ENCODE measurements around the gene PRAMEF13.
"Not testable (repeated sequence)": the region's sequence is repeated elsewhere in the genome, so short reads cannot be mapped to it uniquely, and the experiment has no call there.

The PRAMEF13 gene, protein sequence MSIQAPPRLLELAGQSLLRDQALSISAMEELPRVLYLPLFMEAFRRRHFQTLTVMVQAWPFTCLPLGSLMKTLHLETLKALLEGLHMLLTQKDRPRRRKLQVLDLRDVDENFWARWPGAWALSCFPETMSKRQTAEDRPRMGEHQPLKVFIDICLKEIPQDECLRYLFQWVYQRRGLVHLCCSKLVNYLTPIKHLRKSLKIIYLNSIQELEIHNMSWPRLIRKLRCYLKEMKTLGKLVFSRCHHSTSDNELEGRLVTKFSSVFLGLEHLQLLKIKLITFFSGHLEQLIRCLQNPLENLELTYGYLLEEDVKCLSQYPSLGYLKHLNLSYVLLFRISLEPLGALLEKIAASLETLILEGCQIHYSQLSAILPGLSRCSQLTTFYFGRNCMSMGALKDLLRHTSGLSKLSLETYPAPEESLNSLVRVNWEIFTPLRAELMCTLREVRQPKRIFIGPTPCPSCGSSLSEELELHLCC

DNA sequence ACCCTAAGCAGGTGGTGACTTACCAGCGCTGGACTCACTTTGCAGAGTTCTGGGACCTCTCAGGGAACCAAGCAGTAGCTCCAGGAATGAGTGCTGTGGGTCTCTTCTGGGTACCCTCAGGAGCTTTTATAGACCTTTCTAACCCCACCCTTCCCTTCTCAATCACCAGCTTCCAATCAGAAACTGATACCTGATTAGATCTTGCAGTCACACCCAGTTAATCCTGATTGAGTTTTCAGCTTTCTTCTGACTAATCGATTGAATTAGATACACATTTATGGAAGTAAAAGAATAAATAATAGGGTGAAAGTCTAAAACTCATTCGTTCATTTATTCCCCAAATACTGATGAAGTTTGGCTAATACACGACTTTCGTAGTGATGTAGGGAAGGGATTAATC is at the start of gene PRAMEF13:
TSS of gene PRAMEF13 (minus strand) at position 101 of the 400 bp plus-strand sequence. CDS start 1,820 bp downstream, outside the sequence.
- DNase-seq, result not testable (repeated sequence)

DNA sequence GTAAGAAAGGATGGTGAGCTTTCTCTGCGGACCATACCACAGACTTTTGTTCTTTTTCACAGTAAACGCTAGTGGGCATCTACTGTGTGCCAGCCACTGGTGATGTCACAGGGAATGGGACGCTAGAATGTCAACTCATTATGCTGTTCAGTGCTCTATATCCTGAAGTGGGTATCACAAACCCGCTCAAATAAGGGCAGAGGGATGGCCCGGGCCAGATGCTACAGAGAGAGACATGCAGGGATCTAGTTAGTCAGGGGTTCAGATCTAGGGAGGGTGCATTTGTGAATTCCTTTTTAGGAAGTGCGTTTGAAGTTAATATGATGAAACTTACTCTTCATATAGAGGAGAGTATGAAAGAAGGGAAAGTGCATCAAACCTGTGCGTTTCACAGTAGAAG is 45.9 kb upstream of the PRAMEF13 start:
- DNase-seq, result not testable (repeated sequence)

DNA sequence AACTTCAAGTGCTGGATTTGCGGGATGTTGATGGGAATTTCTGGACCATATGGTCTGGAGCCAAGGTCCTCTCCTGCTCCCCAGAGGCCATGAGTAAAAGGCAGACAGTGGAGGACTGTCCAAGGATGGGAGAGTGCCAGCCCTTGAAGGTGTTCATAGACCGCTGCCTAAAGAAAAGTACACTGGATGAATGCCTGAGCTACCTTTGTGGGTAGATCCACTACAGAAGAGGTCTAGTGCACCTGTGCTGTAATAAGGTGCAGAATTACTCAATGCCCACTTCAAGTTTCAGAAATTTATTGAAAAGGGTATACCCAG is 45.3 kb upstream of the PRAMEF13 start:
- not testable (repeated sequence) for DNase-seq

DNA sequence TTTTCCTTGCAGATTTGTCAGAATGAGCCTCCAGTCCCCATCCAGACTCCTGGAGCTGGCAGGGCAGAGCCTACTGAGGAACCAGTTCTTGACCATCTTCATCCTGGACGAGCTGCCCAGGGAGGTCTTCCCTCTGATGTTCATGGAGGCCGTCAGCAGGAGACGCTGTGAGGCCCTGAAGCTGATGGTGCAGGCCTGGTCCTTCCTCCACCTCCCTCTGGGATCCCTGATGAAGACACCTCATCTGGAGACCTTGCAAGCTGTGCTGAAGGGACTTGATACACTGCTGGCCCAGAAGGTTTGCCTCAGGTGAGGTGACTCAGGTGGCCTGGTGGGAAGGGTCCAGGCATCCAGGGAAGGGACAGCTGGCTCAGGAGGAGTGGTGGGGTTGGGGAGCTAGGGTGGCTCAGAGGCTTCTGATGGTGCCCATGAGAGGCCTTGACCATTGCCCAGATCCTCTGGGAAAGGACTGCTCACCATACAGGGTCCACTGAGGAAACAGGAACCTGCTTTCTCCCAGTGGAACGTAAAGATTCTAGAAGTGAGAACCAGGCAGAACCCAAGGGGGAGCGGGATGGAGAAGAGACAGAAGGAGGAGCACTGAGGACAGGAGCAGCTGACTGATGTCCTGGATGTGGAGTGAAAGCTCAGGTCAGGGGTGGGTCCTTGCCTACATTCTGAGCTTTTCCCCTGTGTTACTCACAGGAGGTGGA is 44.8 kb upstream of the PRAMEF13 start:
- DNase-seq, result not testable (repeated sequence)

DNA sequence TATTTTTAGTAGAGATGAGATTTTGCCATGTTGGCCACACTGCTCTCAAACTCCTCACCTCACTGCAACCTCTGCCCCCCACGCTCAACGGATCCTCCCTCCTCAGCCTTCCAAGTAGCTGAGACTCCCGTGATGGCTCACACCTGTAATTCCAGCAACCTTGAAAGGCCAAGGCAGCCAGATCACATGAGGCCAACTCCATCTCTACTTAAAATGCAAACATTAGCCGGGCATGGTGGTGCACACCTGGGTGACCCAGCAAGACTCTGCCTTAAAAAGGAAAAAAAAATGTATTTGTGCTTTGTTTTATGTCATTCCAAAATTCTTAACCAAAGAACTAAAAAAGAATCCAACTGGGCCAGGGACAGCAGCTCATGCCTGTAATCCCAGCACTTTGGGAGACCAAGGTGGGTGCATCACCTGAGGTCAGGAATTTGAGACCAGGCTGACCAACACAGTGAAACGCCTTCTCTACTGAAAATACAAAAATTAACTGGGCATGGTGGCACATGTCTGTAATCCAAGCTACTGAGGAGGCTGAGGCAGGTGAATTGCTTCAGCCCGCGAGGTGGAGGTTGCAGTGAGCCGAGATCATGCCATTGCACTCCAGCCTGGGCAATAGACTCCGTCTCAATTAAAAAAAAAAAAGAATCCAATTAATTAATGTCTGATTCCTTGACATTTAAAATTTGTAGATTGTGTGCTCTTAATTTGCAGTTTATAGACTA is 42.5 kb upstream of the PRAMEF13 start:
- DNase-seq, result not testable (repeated sequence)

DNA sequence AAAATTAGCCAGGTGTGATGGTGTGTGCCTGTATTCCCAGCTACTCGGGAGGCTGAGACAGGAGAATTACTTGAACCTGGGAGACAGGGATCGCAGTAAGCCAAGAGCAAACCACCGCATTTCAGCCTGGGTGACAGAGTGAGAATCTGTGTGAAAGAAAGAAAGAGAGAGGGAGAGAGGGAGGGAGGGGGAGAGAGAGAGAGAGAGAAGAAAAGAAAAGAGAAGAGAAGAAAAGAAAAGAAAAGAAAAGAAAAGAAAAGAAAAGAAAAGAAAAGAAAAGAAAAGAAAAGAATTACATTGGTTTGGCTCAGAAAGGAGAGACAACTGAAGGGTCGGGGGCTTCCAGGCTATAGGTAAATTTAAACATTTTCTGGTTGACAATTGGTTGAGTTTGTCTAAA is 38.4 kb upstream of the PRAMEF13 start:
- DNase-seq, result not testable (repeated sequence)

DNA sequence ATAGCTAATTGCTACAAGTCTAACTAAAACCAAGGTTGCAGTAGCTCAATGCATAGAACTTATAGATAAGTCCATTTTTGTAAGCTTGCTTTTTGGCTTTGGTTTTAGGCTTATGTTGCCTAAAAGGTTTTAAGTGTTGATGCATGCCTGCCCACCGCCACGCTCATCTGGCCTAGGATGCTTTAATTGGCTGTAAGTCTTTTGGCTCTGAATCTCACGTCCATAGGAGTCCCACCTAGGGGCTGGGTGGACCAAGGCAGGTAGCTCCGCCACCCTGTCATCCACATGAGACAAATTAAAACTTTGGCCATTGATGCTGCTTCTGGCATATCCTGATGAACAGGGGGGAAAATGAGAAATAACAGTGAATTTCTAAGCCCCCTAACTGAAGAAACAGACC is 36.4 kb upstream of the PRAMEF13 start:
- not testable (repeated sequence) for DNase-seq

DNA sequence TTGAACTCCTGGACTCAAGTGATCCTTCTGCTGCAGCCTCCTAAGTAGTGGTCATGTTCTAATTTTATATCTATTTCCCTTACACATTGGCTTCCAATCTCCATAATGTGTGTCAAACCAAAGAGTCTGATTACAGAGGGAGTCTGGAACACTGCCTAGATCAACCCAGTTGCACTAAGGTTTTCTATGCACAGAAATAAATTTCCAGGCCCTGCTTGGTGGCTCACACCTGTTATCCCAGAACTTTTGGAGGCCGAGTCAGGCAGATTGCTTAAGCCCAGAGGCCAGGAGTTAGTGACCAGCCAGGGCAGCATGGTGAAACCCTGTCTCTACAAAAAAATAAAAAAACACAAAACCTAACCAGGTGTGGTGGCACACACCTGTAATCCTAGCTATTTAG is 32.8 kb upstream of the PRAMEF13 start:
- DNase-seq, result not testable (repeated sequence)

DNA sequence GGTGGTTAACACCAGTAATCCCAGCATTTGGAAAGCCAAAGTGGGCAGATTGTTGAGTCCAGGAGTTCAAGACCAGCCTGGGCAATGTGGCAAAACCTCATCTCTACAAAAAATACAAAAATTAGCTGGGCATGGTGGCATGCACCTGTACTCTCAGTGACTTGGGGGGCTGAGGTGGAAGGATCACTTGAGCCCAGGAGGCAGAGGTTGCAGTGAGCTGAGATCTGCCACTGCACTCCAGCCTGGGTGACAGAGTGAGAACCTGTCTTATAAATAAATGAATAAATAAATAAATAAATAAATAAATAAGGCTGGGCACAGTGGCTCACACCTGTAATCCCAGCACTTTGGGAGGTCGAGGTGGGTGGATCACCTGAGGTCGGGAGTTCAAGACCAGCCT is 30.8 kb upstream of the PRAMEF13 start:
- not testable (repeated sequence) for DNase-seq

DNA sequence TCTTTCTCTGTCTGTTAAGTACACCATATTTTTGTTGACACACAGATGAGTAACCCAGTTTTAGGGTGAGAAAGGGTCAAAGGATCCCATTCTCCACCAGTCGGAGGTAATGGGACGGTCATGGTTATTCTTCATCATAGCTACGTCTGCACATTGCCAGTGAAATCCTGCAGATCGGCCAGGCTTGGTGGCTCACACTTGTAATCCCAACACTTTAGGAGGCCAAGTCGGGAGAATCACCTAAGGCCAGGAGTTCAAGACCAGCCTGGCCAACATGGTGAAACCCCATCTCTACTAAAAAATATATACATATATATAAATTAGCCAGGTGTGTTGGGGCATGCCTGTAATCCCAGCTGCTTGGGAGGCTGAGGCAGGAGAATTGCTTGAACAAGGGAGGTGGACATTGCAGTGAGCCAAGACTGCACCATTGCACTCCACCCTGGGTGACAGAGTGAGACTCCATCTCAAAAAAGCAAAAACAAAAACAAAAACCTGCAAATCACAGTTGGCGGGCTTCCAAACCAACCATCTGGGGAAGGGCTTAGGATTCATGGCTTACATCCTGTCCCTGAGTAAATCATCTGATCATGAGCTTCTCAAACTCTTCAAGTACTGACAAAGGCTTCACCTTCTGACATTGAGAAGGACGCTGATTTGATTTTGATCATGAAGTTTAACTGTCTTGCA is 30.0 kb upstream of the PRAMEF13 start:
- DNase-seq, result not testable (repeated sequence)

DNA sequence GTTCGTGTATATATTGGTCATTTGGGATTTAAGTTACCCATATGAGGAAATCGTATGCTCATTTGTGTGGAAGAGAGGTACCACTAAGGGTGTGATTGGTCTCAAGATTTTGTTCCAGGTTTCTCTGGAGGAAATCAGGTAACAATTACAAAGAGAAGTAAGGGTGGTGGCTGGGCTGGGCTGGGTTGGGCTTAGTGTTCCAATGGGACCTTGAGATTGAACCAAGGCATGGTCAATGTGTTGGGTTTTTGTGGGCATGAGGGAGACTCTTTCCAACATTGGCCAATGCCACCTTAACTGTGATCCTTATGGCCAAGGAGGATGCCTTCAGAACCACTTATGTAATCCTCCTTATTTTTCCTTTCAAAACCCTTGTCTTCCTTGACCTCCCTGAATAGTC is 29.4 kb upstream of the PRAMEF13 start:
- not testable (repeated sequence) for DNase-seq

DNA sequence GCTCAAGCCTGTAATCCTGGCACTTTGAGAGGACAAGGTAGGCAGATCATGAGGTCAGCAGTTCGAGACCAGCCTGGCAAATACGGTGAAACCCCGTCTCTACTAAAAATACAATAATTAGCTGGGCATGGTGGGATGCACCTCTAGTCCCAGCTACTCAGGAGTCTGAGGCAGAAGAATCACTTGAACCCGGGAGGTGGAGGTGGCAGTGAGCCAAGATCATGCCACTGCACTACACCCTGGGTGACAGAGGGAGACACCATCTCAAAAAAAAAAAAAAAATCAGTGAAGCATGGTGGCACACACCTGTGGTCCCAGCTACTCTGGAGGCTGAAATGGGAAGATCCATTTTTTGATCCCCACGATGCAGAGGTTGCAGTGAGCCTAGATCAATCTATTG is 28.9 kb upstream of the PRAMEF13 start:
- DNase-seq, result not testable (repeated sequence)

DNA sequence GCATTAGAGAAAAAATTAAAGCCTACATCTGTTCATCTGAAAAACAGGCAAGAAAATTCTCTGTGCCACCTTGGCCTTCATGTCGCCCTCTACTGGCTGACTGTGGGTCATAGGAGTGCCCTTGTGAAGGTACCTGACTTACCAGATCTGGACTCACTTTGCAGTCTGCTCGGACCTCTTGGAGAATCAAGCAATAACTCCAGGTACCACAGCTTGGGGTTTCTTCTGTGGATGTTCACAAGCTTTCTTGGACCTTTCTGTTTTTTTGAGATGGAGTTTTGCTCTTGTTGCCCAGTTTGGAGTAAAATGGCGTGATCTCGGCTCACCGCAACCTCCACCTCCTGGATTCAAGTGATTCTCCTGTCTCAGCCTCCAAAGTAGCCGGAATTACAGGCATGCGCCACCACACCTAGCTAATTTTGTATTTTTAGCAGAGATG is 27.2 kb upstream of the PRAMEF13 start:
- no peak for DNase-seq

DNA sequence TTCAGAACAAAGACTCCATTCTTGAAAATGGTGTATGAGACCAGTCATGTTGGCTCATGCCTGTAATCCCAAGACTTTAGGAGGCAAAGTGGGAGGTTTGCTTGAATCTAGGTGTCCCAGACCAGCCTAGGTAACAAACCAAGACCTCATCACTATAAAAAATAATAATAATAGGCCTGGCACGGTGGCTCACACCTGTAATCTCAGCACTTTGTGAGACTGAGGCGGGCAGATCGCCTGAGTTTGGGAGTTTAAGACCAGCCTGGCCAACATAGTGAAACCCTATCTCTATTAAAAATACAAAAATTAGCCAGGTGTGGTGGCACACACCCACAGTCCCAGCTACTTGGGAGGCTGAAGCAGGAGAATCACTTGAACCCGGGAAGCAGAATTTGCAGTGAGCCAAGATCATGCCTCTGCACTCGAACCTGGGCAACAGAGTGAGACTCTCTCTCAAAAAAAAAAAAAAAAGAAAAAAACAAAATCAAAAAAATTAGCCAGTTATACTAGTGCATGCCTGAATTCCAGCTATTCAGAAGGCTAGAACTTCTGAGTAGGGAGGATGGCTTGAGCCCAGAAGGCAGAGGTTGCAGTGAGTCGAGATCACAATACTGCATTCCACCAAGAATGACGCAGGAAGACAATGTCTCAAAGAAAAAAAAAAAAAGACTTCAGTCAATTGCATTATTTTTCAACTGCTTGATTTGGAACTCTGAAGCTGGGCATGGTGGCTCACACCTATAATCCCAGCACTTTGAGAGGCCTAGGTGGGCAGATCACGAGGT is 26.3 kb upstream of the PRAMEF13 start:
- not testable (repeated sequence) for DNase-seq

DNA sequence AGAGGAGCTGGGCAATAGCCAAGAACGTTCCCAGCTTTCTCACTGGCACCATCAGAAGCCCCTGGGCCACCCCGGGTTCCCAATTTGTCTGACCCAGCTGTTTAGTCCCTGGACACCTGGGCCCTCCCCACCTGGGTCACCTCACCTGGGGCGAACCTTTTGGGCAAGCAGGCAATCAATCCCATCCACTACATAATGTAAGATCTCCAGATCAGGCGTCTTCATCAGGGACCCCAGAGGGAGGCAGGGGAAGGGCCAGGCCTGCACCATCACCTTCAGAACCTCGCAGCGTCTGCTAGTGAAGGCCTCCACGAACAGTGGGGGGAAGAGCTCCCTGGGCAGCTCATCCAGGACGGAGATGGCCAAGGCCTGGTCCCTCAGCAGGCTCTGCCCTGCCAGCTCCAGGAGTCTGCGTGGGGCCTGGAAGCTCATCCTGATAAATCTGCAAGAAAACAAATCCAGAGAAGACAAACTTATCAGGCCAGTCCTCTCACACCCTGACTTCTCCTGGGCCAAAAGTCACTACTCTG is 24.5 kb upstream of the PRAMEF13 start, which contains the start of gene PRAMEF18:
TSS of gene PRAMEF18 (minus strand) at position 480 of the 530 bp plus-strand sequence. CDS start at position 432, 48 bp downstream.
- DNase-seq, result not testable (repeated sequence)

DNA sequence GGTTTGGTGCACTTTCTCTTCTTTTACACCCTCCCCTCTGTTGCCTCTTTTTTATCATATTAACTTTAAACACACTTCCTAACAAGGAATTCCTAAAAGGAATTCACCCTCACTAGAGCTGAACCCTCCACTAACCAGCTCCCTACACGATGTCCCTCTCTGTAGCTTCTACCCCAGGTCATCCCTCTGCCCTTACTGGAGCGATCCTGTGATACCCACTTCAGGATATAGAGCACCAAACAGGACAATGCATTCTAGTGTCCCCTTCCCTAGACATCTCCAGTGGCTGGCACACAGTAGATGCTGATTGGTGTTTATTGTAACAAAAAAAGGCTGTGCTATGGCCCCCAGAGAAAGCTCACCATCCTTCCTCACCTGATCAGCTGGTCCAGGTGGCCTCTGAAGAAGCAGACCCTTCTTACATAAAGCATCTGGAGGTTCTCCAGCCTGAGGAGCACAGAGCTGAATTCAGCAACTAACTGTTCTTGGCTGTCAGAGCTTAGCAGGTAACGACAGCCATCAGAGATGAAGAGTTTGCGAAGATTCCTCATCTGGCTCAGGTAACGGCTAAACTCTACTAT is 23.4 kb upstream of the PRAMEF13 start:
- DNase-seq, result no peak

DNA sequence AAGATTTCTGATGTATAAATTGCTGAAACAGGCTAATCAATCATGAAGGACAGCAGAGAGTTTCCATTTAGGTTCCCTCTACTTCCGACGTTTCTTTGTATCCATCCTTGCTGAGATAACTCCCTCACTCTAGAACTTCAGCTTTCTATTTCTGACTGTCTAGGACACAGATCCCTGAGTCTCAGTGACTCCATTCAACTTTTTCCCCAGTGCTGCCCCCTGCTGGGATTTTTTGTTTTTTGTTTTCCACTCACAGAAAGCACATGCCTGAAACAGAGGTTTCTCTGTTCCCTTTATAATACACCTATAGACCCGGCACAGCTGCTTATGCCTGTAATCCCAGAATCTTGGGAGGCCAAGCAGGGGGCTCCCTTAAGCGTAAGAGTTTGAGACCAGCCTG is 21.6 kb upstream of the PRAMEF13 start:
- DNase-seq, result not testable (repeated sequence)

DNA sequence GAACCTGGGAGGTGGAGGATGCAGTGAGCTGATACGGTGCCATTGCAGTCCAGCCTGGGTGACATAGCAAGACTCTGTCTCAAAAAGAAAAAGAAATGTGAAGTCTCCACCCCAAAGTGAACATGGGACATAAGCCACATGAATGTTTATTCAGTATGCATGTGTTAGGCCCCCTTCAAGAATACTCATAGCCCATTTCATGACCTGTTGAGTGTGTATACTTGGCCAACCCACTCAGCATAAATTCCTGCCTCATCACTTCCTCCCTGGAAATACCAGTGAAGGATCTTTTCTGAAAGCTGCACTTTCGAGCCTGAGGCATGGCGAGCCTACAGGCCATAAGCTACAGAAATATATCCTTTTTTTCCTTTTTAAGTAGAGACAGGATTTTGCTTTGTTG is 18.0 kb upstream of the PRAMEF13 start:
- not testable (repeated sequence) for DNase-seq

DNA sequence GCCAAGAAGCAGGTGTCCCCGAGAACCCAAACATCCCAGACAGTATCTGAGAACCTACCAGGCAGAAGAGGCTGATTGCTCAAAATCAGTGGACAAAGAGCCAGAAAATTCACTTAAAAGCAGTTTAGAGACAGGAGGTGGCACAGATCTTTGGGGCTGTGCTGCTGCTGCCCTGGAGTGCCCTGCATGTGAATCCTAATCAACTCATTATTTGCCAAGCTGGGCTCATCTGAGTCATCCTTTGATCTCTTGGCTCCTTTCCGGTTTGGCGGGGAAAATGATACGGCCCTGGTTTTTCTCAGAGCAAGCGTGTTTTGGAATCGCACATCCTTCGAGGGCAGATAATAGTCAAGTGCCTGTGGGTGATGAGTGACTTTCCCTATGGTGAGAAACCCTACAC is 15.4 kb upstream of the PRAMEF13 start:
- not testable (repeated sequence) for DNase-seq

DNA sequence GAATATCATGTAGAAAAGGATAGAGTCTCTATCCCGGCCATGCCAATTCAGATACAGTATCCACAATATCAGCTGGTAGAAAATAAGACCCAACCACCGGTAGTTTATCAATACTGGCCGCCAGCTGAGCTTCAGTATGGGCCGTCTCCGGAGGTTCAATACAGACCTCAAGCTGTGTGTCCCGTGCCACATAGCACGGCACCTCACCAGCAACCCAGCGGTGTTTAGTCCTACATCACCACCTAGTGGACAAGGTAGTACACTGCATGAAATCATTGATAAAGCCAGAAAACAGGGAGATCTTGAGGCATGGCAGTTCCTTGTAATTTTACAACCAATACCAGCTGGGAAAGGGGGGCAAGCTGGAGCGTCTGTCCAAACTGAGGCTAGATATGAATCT is 7.5 kb upstream of the PRAMEF13 start:
- not testable (repeated sequence) for DNase-seq

DNA sequence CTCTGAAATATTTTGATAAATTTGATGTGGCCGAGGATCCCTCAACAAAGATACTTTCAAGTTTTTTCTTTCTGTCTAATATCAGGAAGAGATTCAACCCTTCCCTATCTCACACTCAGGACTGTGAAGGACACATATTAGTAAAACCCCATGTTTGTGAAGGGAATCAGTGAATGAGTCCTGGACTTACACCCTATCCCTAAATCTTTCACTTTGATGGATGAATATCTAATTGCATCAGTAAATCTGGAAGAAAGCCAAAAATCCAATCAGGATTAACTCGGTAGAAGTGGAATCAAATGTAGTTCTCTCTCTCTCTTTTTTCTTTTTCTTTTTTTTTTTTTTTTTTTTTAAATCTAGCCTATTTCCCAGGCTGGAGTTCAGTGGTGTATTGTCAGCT is 29.7 kb downstream of the PRAMEF13 start, which contains the start of gene PRAMEF9:
TSS of gene PRAMEF9 (plus strand) at position 301 of the 400 bp plus-strand sequence. CDS start 3,433 bp downstream, outside the sequence.
- DNase-seq, result not testable (repeated sequence)

All from DMS79 (cell line).